Lower leg skin (tissue), 3 donors: ENCODE data around the gene MCM7.

Experiments
- POLR2A ChIP-seq, 2 donors: fragments of 450-650 bp; IDR thresholded peaks; one replicate each; pipeline ENCODE4 v1.6.1; 2016 to 2017; ENCODE audit warnings: antibody characterized with exemption in 2 of 2, mild to moderate bottlenecking in 1 of 2, moderate library complexity in 1 of 2
- TF ChIP-seq, protein P1 (sequence below), 3 donors: fragments of 450-650 bp; IDR thresholded peaks; one replicate each; pipeline ENCODE4 v1.5.1; 2016; ENCODE audit warnings: antibody characterized with exemption in 3 of 3, mild to moderate bottlenecking in 3 of 3, moderate library complexity in 2 of 3

DNA sequence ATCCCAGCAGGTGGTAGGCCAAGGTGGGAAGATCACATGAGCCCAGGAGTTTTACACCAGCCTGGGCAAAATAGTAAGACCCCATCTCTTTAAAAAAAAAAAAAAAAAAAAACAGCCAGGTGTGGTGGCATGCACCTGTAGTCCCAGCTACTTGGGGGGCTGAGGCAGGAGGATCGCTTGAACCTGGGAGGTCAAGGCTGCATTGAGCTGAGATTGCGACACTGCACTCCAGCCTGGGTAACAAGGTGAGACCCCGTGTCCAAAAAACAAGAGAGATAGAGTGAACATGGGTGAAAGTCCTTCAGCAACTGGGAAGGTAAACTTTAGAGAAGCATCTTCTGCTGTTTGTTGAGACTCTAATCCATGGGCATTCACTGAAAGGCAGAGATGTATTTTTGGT is 41.3 kb upstream of the MCM7 start:
- no peak for TF ChIP-seq POLR2A (IDR thresholded peaks at IDR 0.05)
- TF ChIP-seq, protein P1, sequence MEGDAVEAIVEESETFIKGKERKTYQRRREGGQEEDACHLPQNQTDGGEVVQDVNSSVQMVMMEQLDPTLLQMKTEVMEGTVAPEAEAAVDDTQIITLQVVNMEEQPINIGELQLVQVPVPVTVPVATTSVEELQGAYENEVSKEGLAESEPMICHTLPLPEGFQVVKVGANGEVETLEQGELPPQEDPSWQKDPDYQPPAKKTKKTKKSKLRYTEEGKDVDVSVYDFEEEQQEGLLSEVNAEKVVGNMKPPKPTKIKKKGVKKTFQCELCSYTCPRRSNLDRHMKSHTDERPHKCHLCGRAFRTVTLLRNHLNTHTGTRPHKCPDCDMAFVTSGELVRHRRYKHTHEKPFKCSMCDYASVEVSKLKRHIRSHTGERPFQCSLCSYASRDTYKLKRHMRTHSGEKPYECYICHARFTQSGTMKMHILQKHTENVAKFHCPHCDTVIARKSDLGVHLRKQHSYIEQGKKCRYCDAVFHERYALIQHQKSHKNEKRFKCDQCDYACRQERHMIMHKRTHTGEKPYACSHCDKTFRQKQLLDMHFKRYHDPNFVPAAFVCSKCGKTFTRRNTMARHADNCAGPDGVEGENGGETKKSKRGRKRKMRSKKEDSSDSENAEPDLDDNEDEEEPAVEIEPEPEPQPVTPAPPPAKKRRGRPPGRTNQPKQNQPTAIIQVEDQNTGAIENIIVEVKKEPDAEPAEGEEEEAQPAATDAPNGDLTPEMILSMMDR (IDR thresholded peaks at IDR 0.05) = no peak
